Stomach smooth muscle (tissue), 2 donors: ENCODE measurements around the gene SMCO2.

Experiments used
- H3K27ac ChIP-seq: one replicate; pipeline ENCODE4 v1.7.0; 2013; ENCODE audit warnings: mild to moderate bottlenecking, low read length, inconsistent platforms
- H3K27me3 ChIP-seq, 2 donors: one replicate each; pipeline ENCODE4 v1.7.0; 2013; ENCODE audit warnings: low read length in 2 of 2; ENCODE audit not compliant: insufficient read depth in 2 of 2, control insufficient read depth in 1 of 2
- H3K36me3 ChIP-seq, 2 donors: one replicate each; pipeline ENCODE4 v1.7.0; 2013; ENCODE audit warnings: low read length in 2 of 2; ENCODE audit not compliant: control insufficient read depth in 2 of 2, insufficient read depth in 2 of 2
- H3K4me1 ChIP-seq: one replicate; pipeline ENCODE4 v1.7.0; 2013; ENCODE audit warnings: low read length; ENCODE audit not compliant: control insufficient read depth, insufficient read depth
- H3K4me3 ChIP-seq, 2 donors: one replicate each; pipeline ENCODE4 v1.7.0; 2013; ENCODE audit warnings: low read length in 2 of 2
- H3K9ac ChIP-seq, 2 donors: one replicate each; pipeline ENCODE4 v1.7.0; 2013; ENCODE audit warnings: low read length in 2 of 2, mild to moderate bottlenecking in 1 of 2
- H3K9me3 ChIP-seq, 2 donors: one replicate each; pipeline ENCODE4 v1.7.0; 2013; ENCODE audit warnings: low read length in 2 of 2; ENCODE audit not compliant: control insufficient read depth in 2 of 2
- donor health status: healthy.
- donor health status: Pancreatic carcinoma.

Gene SMCO2

DNA sequence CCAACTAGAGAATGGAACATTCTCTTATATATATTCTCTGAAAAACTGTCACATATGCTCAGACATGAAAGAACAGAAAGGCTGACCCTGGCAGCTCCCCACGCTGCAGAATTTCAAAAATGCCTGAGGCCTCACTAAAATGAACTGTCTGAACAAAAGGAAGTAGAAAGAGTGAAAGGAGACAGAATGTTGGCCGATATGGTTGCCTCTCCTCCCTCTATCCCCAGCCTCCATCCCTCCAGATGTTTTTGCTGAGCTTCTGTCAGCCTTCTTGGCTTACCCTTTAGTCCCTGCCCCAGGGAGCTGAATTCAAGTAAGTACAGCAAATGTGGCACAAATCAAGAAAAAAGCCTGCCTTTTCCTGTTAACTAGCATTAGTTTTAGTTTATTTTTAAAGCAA, 6.9 kb downstream of the SMCO2 start:
- Histone ChIP-seq H3K9me3 (no peaks in the 10 kb centered on the region), H3K27ac (no peak overlapping the region), H3K36me3 (no peaks in the 10 kb centered on the region), H3K4me3 (no peak overlapping the region), H3K27me3 (no peaks in the 10 kb centered on the region), H3K4me1 (no peaks in the 10 kb centered on the region), H3K9ac (no peak overlapping the region)

DNA sequence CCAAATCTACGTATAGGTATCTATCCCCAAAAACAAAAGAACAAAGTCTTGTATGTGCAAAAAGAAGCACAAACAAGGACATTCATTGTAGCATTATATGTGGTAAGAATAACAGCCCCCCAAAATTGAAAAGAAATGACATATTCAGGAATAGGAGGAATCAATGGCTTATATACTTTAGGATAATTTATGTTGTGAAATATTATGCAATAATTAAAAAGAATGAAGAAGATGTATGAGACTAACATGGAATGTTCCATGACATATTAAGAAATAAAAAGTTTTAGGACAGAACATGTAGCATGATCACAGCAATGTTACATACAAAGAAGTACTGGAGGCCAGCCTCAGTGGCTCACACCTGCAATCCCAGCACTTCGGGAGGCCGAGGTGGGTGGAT, 9.1 kb downstream of the SMCO2 start:
- Histone ChIP-seq H3K4me1 (no peaks in the 10 kb centered on the region), H3K9me3 (no peaks in the 10 kb centered on the region), H3K36me3 (no peaks in the 10 kb centered on the region)

DNA sequence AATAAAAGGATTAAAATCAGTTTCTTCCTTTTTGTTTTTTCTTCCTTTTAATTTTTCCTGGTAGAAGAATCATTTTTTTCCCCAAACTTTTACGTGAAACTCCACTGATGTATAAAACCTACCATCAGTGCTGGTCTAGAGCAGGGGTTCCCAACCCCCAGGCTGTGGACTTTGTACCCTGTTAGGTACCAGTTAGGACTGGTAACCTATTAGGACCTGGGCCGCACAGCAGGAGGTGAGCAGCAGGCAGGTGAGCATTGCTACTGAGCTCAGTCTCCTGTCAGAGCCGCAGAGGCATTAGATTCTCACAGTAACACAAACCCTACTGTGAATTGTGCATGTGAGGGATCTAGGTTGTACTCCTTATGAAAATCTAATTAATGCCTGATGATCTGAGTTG, 10.1 kb downstream of the SMCO2 start:
- Histone ChIP-seq H3K27me3 (no peaks in the 10 kb centered on the region), H3K4me1 (no peaks in the 10 kb centered on the region), H3K9me3 (no peaks in the 10 kb centered on the region), H3K9ac (no peak overlapping the region), H3K27ac (no peak overlapping the region), H3K4me3 (no peak overlapping the region), H3K36me3 (no peaks in the 10 kb centered on the region)

More for the DNA sequence above, 9.1 kb downstream of the SMCO2 start:
- Histone ChIP-seq H3K4me3 (no peak overlapping the region), H3K9ac (no peak overlapping the region), H3K27ac (no peak overlapping the region), H3K27me3 (no peaks in the 10 kb centered on the region)

DNA sequence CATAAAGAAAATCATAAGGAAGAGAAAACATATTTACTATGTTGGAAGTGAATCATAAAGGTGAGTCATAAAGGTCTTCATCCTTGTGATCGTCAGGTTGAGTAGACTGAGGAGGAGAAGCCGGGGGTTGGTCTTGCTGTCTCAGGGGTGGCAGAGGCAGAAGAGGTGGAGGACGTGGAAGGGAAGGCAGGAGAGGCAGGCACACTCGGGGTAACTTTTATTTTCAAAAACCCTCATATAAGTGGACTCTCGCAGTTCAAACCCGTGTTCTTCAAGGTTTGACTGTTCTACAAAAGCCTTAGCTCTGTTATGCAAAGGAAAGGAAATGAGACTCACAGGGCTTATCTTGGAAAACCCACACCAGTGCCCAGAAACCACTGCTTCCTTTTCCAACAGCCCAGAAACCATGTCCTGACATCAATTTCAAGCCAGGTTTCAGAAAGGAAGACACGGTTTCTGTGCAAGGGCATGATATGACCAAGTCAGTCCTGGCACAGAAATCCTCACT, 14.0 kb downstream of the SMCO2 start:
- H3K36me3 ChIP-seq: no peaks in the 10 kb centered on the region
- H3K27me3 ChIP-seq: no peaks in the 10 kb centered on the region
- no peak overlapping the region for H3K27ac ChIP-seq
- H3K4me1 ChIP-seq: peaks cover 3% of the 10 kb centered on the region
- no peak overlapping the region for H3K4me3 ChIP-seq
- no peak overlapping the region for H3K9ac ChIP-seq
- no peaks in the 10 kb centered on the region for H3K9me3 ChIP-seq

DNA sequence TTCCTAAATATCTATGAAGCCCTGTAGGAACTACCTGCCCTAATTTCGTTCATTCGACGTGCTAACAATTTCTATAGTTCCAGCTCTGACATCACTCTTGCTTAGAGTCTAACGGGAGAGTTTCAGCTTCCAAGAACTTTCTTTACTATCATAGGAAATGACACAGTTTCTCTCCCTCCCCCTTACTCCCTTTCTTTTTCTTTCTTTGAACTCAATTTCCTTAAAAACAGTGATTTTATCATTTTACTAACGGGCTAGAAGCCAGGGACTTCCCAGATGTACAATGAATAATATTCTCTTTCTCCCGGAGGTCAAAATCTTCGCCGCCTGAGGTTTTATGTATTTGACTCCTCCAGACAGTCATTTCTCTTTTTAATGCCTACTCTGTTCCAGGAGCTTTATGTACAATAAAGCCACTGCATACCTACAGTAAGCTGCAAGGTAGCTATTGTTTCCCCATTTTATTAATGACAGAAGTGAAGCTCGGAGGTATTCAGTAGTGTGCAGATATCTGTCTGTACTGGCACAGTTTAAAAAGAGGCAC, 15.7 kb downstream of the SMCO2 start:
- Histone ChIP-seq H3K27me3 (no peaks in the 10 kb centered on the region), H3K4me3 (no peak overlapping the region), H3K4me1 (peaks cover 3% of the 10 kb centered on the region), H3K36me3 (no peaks in the 10 kb centered on the region), H3K27ac (no peak overlapping the region), H3K9ac (no peak overlapping the region), H3K9me3 (no peaks in the 10 kb centered on the region)

DNA sequence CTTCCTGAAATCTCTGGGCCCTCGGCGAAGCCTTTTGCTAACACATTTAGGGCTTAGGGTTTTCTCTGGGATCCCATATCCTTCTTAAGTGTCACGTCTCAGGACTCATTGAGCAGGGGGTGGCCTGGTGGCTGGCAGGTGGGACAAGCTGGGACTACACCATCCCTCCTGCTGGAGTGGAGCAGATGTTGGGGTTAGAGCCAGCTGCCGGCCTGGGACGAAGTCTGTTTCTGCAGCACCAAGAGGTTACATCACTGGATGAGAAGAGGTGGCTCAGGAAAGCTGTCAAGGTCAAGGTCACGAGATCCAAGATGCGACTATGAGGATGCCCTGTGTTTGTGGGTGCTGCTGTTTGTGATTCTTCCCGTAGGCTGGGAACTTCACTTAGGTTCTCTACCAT, 16.3 kb downstream of the SMCO2 start:
- no peak overlapping the region for H3K4me3 ChIP-seq
- no peak overlapping the region for H3K9ac ChIP-seq
- no peaks in the 10 kb centered on the region for H3K36me3 ChIP-seq
- H3K4me1 ChIP-seq: peaks cover 3% of the 10 kb centered on the region
- no peaks in the 10 kb centered on the region for H3K9me3 ChIP-seq
- H3K27me3 ChIP-seq: no peaks in the 10 kb centered on the region
- H3K27ac ChIP-seq: no peak overlapping the region

DNA sequence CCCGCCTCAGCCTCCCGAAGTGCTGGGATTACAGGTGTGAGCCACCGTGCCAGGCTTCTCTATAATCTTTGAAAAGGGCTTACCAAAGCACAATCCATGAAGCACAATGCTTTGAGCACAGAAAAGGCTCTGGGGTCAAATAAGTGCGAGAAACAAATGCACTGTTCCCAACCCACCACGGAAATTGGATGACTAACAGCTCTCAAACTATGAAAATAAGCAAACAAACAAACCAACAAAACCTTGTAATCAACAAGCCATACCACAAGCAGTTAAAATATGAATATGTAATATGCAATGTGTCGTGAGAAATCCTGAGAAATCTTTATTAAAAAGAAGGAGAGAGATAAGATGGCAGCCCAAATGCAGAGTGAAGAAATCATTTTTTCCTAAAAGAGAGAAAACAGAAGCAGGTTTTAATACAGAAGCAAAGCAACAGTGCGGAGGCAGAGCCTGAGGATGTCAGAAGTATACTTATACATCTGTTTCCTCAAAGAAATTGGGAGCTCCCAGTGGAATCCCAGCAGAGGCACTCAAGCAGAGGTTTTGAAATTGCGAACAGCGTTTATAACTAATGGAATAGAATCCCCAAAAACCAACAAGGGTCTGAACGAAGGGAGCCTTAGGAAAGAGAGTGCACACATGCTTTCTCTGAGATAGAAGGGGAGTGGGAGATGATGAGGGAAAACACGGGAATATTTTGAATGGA, 17.1 kb downstream of the SMCO2 start:
- Histone ChIP-seq H3K4me1 (peaks cover 3% of the 10 kb centered on the region), H3K9ac (no peak overlapping the region), H3K9me3 (no peaks in the 10 kb centered on the region), H3K4me3 (no peak overlapping the region), H3K27ac (no peak overlapping the region), H3K36me3 (no peaks in the 10 kb centered on the region), H3K27me3 (no peaks in the 10 kb centered on the region)

DNA sequence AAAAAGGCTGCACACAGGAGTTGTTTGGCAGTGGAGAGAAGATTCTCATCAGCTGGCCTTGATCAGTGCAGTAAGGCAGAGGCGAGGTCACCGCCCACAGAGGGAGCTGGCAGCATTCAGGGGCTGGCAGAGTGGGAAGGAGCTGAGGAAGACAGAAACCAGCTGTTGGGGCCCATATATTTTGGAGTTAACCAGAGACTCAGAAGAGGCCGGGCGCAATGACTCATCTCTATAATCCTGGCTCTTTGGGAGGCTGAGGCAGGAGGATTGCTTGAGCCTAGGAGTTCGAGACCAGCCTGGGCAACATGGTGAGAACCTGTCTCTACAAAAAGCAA, 17.7 kb downstream of the SMCO2 start:
- Histone ChIP-seq H3K9ac (no peak overlapping the region), H3K4me1 (peaks cover 3% of the 10 kb centered on the region), H3K27me3 (no peaks in the 10 kb centered on the region), H3K4me3 (no peak overlapping the region), H3K27ac (no peak overlapping the region), H3K9me3 (no peaks in the 10 kb centered on the region), H3K36me3 (no peaks in the 10 kb centered on the region)

DNA sequence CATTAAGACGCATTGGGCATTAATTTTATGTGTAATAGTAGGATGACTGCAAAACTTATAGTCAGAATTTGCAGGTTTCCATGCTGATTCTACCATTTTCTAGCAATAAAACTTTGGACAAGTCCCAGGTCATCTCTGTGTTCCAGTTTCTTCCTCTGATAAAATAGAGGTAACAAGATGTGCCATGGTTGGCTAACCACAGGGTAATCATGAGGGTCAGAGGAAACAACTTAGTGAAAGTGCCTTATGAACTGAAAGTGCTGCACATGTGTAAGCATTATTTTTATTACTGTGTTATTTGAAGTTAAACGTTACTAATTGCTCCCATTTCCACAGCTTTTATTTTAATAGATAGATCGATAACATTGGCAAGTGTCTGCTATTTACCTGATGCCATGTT, 21.1 kb downstream of the SMCO2 start:
- Histone ChIP-seq H3K9me3 (no peaks in the 10 kb centered on the region), H3K4me1 (peaks cover 3% of the 10 kb centered on the region), H3K27me3 (no peaks in the 10 kb centered on the region), H3K36me3 (no peaks in the 10 kb centered on the region), H3K27ac (no peak overlapping the region), H3K4me3 (no peak overlapping the region), H3K9ac (no peak overlapping the region)

DNA sequence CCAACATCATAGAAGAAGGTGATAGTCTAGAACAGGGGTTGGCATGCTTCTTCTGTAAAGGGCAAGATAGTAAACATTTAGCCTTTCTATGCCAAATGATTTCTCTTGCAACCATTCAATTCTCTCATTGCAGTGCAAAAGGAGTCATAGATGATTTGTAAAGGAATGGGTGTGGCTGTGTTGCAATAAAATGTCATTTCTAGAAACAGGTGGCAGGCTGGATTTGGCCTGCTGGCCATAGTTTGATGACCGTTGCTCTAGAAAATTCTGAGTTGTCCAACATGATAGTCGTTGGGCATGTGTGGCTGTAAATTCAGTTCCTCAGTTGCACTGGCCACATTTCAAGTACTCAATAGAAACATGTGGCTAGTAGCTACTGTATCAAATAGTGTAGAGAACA, 21.7 kb downstream of the SMCO2 start:
- no peak overlapping the region for H3K9ac ChIP-seq
- no peak overlapping the region for H3K27ac ChIP-seq
- no peaks in the 10 kb centered on the region for H3K9me3 ChIP-seq
- H3K4me1 ChIP-seq: no peaks in the 10 kb centered on the region
- no peaks in the 10 kb centered on the region for H3K36me3 ChIP-seq
- no peak overlapping the region for H3K4me3 ChIP-seq
- no peaks in the 10 kb centered on the region for H3K27me3 ChIP-seq

DNA sequence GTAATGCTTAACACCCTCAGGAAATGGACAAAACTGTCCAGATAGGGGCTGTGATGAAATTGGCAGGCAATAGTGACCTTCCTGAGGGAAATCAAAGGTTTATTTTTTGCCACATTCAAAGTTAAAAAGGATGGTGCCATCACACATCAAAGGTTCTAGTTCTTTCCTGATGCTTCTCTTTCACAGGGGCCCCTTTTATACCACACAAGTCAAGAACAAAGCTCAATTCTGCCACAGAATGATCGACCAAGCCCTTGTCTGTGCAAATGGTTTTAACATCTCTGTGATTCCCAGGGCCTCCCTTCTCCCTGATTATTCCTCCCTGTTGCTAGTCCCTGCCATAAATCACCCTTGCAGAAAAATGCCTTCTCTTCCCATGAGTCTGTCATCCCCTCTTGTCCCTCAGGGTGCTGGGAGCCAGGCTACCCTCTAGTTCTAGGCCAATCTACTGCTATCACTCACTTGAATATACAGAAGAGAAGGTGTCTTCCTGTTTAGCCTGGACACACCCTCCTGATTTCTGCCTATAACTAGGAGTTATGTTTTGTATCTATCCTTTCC, 22.7 kb downstream of the SMCO2 start:
- Histone ChIP-seq H3K9ac (no peak overlapping the region), H3K36me3 (no peaks in the 10 kb centered on the region), H3K27me3 (no peaks in the 10 kb centered on the region), H3K4me3 (no peak overlapping the region), H3K9me3 (no peaks in the 10 kb centered on the region), H3K4me1 (no peaks in the 10 kb centered on the region), H3K27ac (no peak overlapping the region)
